Esophagus (tissue), 2 donors: ENCODE results near the gene SPTAN1. TPM values are rescaled to one million over a fixed set of nuclear protein-coding genes. Genes with fewer than 3 reads are reported as not detected.
A peak's percentile ranks its signal among the peaks of the same experiment; 100 is the strongest.
"Not testable (repeated sequence)": the region's sequence is repeated elsewhere in the genome, so short reads cannot be mapped to it uniquely, and the experiment has no call there.

Source experiments
- H3K27ac ChIP-seq, 2 donors: one replicate each; pipeline ENCODE4 v1.5.1; 2013; ENCODE audit warnings: low read depth in 2 of 2, mild to moderate bottlenecking in 2 of 2, inconsistent platforms in 1 of 2, low read length in 1 of 2, moderate library complexity in 1 of 2
- H3K27me3 ChIP-seq, 2 donors: one replicate each; pipeline ENCODE4 v1.6.1; 2013; ENCODE audit warnings: low read length in 2 of 2, control low read depth in 1 of 2, mild to moderate bottlenecking in 1 of 2; ENCODE audit not compliant: insufficient read depth in 2 of 2, control insufficient read depth in 1 of 2
- H3K36me3 ChIP-seq, 2 donors: one replicate each; pipeline ENCODE4 v1.6.1; 2013; ENCODE audit warnings: low read length in 1 of 2; ENCODE audit not compliant: control insufficient read depth in 2 of 2, insufficient read depth in 2 of 2
- H3K4me1 ChIP-seq, 2 donors: one replicate each; pipeline ENCODE4 v1.6.1; 2013; ENCODE audit warnings: low read length in 1 of 2; ENCODE audit not compliant: control insufficient read depth in 2 of 2, insufficient read depth in 2 of 2
- H3K4me3 ChIP-seq, 2 donors: one replicate each; pipeline ENCODE4 v1.5.1; 2013; ENCODE audit warnings: low read length in 2 of 2, mild to moderate bottlenecking in 2 of 2, low read depth in 1 of 2, moderate library complexity in 1 of 2
- H3K9me3 ChIP-seq, 2 donors: one replicate each; pipeline ENCODE4 v1.6.1; 2013; ENCODE audit warnings: mild to moderate bottlenecking in 2 of 2, low read depth in 1 of 2, low read length in 1 of 2, moderate library complexity in 1 of 2; ENCODE audit not compliant: control insufficient read depth in 2 of 2, insufficient read depth in 1 of 2
- WGBS, 2 donors: extraction: QIAGEN DNeasy Blood & Tissue Kit; methylation state at CpG; one replicate each; pipeline ENCODE4 v1.1.7; 2013; 5-methylcytosine and 5-hydroxymethylcytosine counted together
- polyA plus RNA-seq, 2 donors: library from polyadenylated mRNA; stranded (reverse); fragments of 200-250 nt; gene quantifications; one replicate each; pipeline ENCODE4 v1.2.3, GENCODE V29; 2013
- donor health status: healthy with polysubstance abuse.
- donor health status: Bipolar disorder and iron deficiency.

The SPTAN1 gene
- polyA plus RNA-seq, 2 donors = 101 to 109 TPM

DNA sequence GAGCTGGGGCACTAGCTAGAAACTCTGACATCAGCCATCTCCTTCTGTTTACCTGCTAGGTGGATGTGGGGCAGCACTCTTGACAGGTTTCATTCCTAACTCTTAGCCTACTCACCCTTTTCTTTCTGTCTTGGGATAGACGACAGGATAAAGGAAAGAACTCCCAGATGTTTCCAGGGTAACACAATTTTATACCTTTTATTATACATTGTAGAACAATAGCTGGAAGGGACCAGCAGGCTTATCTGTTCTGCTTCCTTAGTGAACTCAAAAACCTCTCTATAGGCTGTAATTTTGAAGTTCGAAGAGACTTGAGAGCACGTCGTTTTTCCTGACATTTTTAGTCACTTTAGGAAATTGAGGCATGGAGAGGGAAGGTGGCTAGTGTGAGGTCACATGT is 13.2 kb downstream of the SPTAN1 start:
- Histone ChIP-seq H3K27me3 (no peaks in the 10 kb centered on the region), H3K4me1 (no peaks in the 10 kb centered on the region), H3K36me3 (peaks cover 3 to 7% of the 10 kb centered on the region in 2 donors), H3K9me3 (no peaks in the 10 kb centered on the region), H3K27ac (peak overlapping the region in 1 of 2 donors; percentile 22), H3K4me3 (no peak overlapping the region)
- 71% methylated on average over 4 of the region's 4 CpGs for WGBS, 2 donors

DNA sequence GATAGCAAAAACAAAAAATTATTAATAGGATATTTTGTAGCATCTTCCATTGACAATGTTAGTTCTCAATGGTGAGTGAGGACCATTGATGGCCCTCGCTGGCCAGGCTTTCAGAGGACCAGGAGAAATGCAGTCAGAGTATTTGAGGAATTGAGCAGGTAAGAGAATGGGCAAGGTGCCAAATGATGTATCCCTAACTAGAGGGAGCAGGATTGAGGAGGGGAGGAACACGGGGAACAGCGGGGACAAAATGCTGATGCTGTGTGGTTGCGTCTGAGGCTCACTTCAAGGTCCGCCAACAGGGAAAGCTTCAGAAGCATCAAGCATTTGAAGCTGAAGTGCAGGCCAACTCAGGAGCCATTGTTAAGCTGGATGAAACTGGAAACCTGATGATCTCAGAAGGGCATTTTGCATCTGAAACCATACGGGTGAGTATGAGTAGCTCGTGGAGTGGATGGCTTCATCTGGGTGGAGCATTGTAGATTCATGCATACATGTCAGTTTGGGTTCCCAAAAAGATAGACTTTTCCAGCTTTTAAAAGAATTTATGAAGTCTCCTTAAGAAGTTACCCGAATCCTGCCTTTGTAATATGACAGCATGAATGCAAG is 16.2 kb downstream of the SPTAN1 start:
- H3K27ac ChIP-seq = no peak overlapping the region
- no peaks in the 10 kb centered on the region for H3K27me3 ChIP-seq
- H3K36me3 ChIP-seq = peaks cover 10 to 11% of the 10 kb centered on the region in 2 donors

DNA sequence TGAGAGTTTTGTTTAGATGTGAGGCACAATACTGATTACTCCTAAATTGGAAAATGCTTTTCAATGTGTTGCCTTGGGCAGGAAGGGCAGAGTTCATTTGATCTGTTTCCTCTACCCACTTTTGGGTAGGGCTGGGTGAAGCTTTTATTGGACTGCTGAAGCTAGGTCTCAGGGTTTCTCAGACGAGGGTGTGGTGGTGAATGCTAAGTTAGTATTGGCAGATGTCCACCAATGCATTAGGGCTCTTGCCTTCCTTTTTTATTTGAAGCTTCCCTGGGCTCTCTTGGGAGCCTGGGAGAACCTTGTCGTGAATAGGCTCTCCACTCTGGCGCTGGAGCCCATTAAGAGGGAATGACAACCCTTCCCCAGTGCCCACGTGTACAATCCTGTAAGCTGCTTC is 23.1 kb downstream of the SPTAN1 start:
- Histone ChIP-seq H3K4me3 (peak overlapping the region in 1 of 2 donors; percentile 15), H3K4me1 (peaks cover 0 to 2% of the 10 kb centered on the region in 2 donors), H3K36me3 (peaks cover 31 to 41% of the 10 kb centered on the region in 2 donors), H3K27me3 (no peaks in the 10 kb centered on the region), H3K27ac (peak overlapping the region; percentile 41 to 47), H3K9me3 (no peaks in the 10 kb centered on the region)
- 32 to 36% methylated on average over 4 of the region's 4 CpGs for WGBS, 2 donors

More for the DNA sequence above, 16.2 kb downstream of the SPTAN1 start:
- H3K4me1 ChIP-seq = no peaks in the 10 kb centered on the region
- no peak overlapping the region for H3K4me3 ChIP-seq
- 70 to 74% methylated on average over 8 of the region's 8 CpGs for WGBS, 2 donors
- H3K9me3 ChIP-seq = no peaks in the 10 kb centered on the region

DNA sequence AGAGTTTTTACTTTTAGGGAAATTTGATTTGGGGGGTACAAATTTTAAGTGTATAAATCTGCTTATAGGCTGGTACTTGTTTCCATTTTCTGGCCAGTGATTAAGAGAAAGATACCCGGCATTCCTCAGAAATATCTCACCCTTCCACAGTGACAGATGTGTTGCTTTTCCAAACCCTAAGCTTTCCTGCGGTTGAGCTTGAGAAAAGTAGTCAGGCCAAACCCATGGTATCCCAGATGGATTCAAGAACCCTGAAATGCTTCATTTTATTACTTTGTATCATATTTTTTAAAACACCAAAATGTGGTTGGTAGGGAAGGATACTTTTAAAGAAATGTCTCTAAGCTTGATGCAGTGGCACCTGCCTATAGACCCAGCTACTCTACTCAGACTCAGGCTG is 23.5 kb downstream of the SPTAN1 start:
- H3K27me3 ChIP-seq = no peaks in the 10 kb centered on the region
- H3K9me3 ChIP-seq = no peaks in the 10 kb centered on the region
- H3K4me1 ChIP-seq = peaks cover 0 to 2% of the 10 kb centered on the region in 2 donors
- peaks cover 35 to 45% of the 10 kb centered on the region in 2 donors for H3K36me3 ChIP-seq
- 81 to 92% methylated on average over 2 of the region's 2 CpGs for WGBS, 2 donors
- H3K27ac ChIP-seq = peak overlapping the region; percentile 22 to 47
- no peak overlapping the region for H3K4me3 ChIP-seq

- Histone ChIP-seq H3K9me3 (no peaks in the 10 kb centered on the region), H3K27me3 (no peaks in the 10 kb centered on the region), H3K4me1 (peaks cover 0 to 2% of the 10 kb centered on the region in 2 donors), H3K4me3 (no peak overlapping the region), H3K36me3 (peaks cover 40 to 48% of the 10 kb centered on the region in 2 donors), H3K27ac (no peak overlapping the region)
- 92% methylated on average over 8 of the region's 8 CpGs for WGBS, 2 donors
These were observed 24.8 kb downstream of the SPTAN1 start for GRCh38 chr9:128577206-128577605.

DNA sequence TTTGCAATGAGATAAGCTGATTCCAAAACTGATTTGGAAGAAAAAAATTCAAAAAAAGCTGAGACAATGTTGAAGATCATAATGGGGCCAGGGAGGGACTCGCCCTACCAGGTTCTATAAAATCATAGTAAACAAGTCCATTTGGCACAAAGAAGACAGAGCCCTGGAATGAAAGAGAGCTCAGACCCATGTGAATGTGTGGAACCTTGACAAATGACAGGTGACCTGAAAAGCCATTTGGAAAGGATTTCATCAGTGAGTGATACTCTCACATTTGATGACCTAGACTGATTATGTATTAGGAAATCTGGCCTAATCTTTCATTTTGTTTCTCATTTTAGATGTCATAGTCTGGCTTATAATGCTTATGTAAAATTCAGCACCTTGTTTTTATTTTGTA is 26.8 kb downstream of the SPTAN1 start:
- 84 to 94% methylated on average over 1 of the region's 1 CpG for WGBS, 2 donors
- Histone ChIP-seq H3K9me3 (no peaks in the 10 kb centered on the region), H3K36me3 (peaks cover 49 to 55% of the 10 kb centered on the region in 2 donors), H3K4me1 (peaks cover 0 to 2% of the 10 kb centered on the region in 2 donors), H3K27me3 (no peaks in the 10 kb centered on the region), H3K27ac (no peak overlapping the region), H3K4me3 (no peak overlapping the region)

- Histone ChIP-seq H3K27me3 (no peaks in the 10 kb centered on the region), H3K4me3 (no peak overlapping the region), H3K36me3 (peaks cover 58 to 62% of the 10 kb centered on the region in 2 donors), H3K4me1 (no peaks in the 10 kb centered on the region), H3K27ac (no peak overlapping the region), H3K9me3 (no peaks in the 10 kb centered on the region)
- 91% methylated on average over 10 of the region's 10 CpGs for WGBS, 2 donors
These were observed 28.3 kb downstream of the SPTAN1 start for GRCh38 chr9:128580731-128581130.

GRCh38 chr9:128585155-128585554 is 32.8 kb downstream of the SPTAN1 start:
- not testable (repeated sequence) for H3K9me3 ChIP-seq, H3K4me3 ChIP-seq, H3K27me3 ChIP-seq, H3K27ac ChIP-seq, H3K4me1 ChIP-seq
- H3K36me3 ChIP-seq = peaks cover 53 to 58% of the 10 kb centered on the region in 2 donors
- 87 to 93% methylated on average over 8 of the region's 8 CpGs for WGBS, 2 donors

DNA sequence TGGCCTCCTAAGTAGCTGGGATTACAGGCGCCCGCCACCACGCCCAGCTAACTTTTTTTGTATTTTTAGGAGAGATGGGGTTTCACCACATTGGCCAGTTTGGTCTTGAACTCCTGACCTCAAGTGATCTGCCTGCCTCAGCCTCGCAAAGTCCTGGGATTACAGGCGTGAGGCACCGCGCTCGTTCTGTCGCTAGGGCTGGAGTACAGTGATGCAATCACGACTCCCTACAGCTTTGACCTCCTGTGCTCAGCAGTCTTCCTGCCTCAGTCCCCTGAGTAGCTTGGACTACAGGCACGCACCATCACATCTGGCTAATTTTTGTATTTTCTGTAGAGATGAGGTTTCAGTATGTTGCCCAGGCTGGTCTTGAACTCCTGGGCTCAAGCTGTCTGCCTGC is 34.5 kb downstream of the SPTAN1 start:
- peaks cover 47 to 62% of the 10 kb centered on the region in 2 donors for H3K36me3 ChIP-seq
- H3K9me3 ChIP-seq, H3K4me1 ChIP-seq, H3K27me3 ChIP-seq, H3K4me3 ChIP-seq, H3K27ac ChIP-seq: not testable (repeated sequence)
- 88% methylated on average over 11 of the region's 11 CpGs for WGBS, 2 donors

GRCh38 chr9:128587453-128587852 is 35.1 kb downstream of the SPTAN1 start:
- Histone ChIP-seq H3K4me3 (no peak overlapping the region), H3K27ac (no peak overlapping the region), H3K4me1 (no peaks in the 10 kb centered on the region), H3K27me3 (no peaks in the 10 kb centered on the region), H3K9me3 (no peaks in the 10 kb centered on the region), H3K36me3 (peaks cover 44 to 59% of the 10 kb centered on the region in 2 donors)
- WGBS, 2 donors = 43 to 49% methylated on average over 6 of the region's 6 CpGs
